Measurements from ENCODE around the gene CMKLR1.

CMKLR1 gene

GRCh38 chr12:108335349-108336119, 3.6 kb downstream of the CMKLR1 start:
- no peak for DNase-seq (ENCODE audit: low read depth in 2 of 2)

- DNase-seq (ENCODE audit: low read depth in 2 of 2), result no peak
Measured at GRCh38 chr12:108333898-108334699, 5.0 kb downstream of the CMKLR1 start.

- DNase-seq (ENCODE audit: low read depth in 2 of 2), result no peak
Measured at GRCh38 chr12:108332791-108333382, 6.2 kb downstream of the CMKLR1 start.

- no peak for DNase-seq (ENCODE audit: low read depth in 2 of 2)
Measured at GRCh38 chr12:108328420-108328819, 10.7 kb downstream of the CMKLR1 start.

- DNase-seq (ENCODE audit: low read depth in 2 of 2), result no peak
Measured at GRCh38 chr12:108327621-108328344, 11.3 kb downstream of the CMKLR1 start.

- no peak for DNase-seq (ENCODE audit: low read depth in 2 of 2)
Measured at GRCh38 chr12:108326254-108326750, 12.8 kb downstream of the CMKLR1 start.

- no peak for DNase-seq (ENCODE audit: low read depth in 2 of 2)
Measured at GRCh38 chr12:108325549-108325948, 13.6 kb downstream of the CMKLR1 start.

- DNase-seq (ENCODE audit: low read depth in 2 of 2), result no peak
Measured at GRCh38 chr12:108325018-108325358, 14.1 kb downstream of the CMKLR1 start.

- DNase-seq (ENCODE audit: low read depth in 2 of 2), result no peak
Measured at GRCh38 chr12:108324351-108325017, 14.6 kb downstream of the CMKLR1 start.

- no peak for DNase-seq (ENCODE audit: low read depth in 2 of 2)
Measured at GRCh38 chr12:108323581-108323980, 15.5 kb downstream of the CMKLR1 start.

GRCh38 chr12:108322998-108323397, 16.1 kb downstream of the CMKLR1 start:
- DNase-seq (ENCODE audit: low read depth in 2 of 2), result no peak

GRCh38 chr12:108321688-108322087, 17.4 kb downstream of the CMKLR1 start:
- DNase-seq (ENCODE audit: low read depth in 2 of 2), result no peak

- no peak for DNase-seq (ENCODE audit: low read depth in 2 of 2)
Measured at GRCh38 chr12:108320507-108321293, 18.4 kb downstream of the CMKLR1 start.

- DNase-seq (ENCODE audit: low read depth in 2 of 2), result no peak
Measured at GRCh38 chr12:108319277-108320234, 19.6 kb downstream of the CMKLR1 start.

GRCh38 chr12:108318472-108319275, 20.4 kb downstream of the CMKLR1 start:
- no peak for DNase-seq (ENCODE audit: low read depth in 2 of 2)

GRCh38 chr12:108317308-108318234, 21.5 kb downstream of the CMKLR1 start:
- no peak for DNase-seq (ENCODE audit: low read depth in 2 of 2)
